ENCODE data around the gene SLC22A13. TPM values are rescaled to one million over a fixed set of nuclear protein-coding genes. Genes with fewer than 3 reads are reported as not detected.

SLC22A13 gene
- total RNA-seq, 4 donors from 2014 or later: 0.29 to 0.58 (median 0.51) TPM; not detected in 1

DNA sequence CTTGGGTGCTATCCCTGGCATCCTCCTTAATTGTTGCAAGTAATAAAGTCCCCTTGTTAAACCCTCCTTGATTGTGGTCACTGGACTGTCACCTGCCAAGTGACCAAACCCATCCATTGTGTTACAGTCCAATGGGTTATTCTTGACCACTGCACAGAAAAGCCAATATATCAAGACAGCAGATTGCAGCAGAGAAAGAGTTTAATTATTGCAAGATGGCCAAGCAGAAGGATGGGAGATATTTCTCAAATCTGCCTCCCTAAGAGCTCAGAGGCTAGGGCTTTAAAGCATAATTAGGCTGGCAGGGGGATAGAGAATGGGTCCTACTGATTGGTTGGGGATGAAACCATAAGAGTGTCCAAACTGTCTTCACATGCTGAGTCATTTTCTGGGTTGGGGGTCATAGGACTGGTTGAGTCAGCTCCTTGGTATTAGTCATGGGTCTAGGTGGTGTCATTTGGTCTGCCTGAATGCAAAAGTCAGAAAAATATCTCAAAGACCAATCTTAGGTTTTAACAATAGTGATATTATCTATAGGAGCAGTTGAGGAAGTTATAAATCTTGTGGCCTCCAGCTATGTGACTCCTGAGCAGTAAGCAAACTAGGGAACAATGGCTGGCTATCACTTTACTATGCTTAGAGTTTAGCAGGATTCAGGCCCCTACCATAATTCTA is 61.9 kb downstream of the SLC22A13 start:
- DNase-seq (no peak), ATAC-seq (no peak)
- H3K9me3 ChIP-seq: no peaks in the 10 kb centered on the region
- H3K4me1 ChIP-seq: no peaks in the 10 kb centered on the region
- no peaks in the 10 kb centered on the region for H3K27me3 ChIP-seq
- in situ Hi-C loops (cut with MboI; ENCODE audit: low sequenced_read_pairs in 4 of 4) (no loop called here), intact Hi-C loops (cut with DNase I; ENCODE audit: low total_unique reads) (no loop called here)
- TF ChIP-seq POLR2A (IDR thresholded peaks at IDR 0.05): no peak
- TF ChIP-seq, protein P1, sequence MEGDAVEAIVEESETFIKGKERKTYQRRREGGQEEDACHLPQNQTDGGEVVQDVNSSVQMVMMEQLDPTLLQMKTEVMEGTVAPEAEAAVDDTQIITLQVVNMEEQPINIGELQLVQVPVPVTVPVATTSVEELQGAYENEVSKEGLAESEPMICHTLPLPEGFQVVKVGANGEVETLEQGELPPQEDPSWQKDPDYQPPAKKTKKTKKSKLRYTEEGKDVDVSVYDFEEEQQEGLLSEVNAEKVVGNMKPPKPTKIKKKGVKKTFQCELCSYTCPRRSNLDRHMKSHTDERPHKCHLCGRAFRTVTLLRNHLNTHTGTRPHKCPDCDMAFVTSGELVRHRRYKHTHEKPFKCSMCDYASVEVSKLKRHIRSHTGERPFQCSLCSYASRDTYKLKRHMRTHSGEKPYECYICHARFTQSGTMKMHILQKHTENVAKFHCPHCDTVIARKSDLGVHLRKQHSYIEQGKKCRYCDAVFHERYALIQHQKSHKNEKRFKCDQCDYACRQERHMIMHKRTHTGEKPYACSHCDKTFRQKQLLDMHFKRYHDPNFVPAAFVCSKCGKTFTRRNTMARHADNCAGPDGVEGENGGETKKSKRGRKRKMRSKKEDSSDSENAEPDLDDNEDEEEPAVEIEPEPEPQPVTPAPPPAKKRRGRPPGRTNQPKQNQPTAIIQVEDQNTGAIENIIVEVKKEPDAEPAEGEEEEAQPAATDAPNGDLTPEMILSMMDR (IDR thresholded peaks at IDR 0.05 in 4 of 5, conservative IDR thresholded peaks at IDR 0.05 in 1 of 5): no peak
- H3K36me3 ChIP-seq: no peaks in the 10 kb centered on the region
- no peak overlapping the region for H3K4me3 ChIP-seq
- H3K27ac ChIP-seq: no peak overlapping the region

Other genes with a start within 250 kb of the SLC22A13 start
- 1 to 10 TPM; 2.4 to 6.2 (median 4.7) TPM for gene PLCD1, start 236.2 kb upstream of the SLC22A13 start, total RNA-seq
- gene DLEC1, start 226.6 kb upstream of the SLC22A13 start, total RNA-seq: not detected
- 10 to 100 TPM; 24.5 to 31.2 (median 29.3) TPM for gene ACAA1, start 128.7 kb upstream of the SLC22A13 start, total RNA-seq
- 1 to 10 TPM; 2.1 to 6.6 (median 3.3) TPM for gene MYD88, start 127.2 kb upstream of the SLC22A13 start, total RNA-seq
- 10 to 100 TPM; 37.9 to 50.0 (median 43.2) TPM for gene OXSR1, start 100.3 kb upstream of the SLC22A13 start, total RNA-seq
- under 1 TPM in 1 of 4 donors, not detected in 3; 0.31 TPM for gene SLC22A14, start 16.5 kb downstream of the SLC22A13 start, total RNA-seq
- gene XYLB, start 81.0 kb downstream of the SLC22A13 start, total RNA-seq: 1 to 10 TPM in 1 of 4 donors, under 1 TPM in 3; 0.23 to 1.1 (median 0.44) TPM
- gene ACVR2B, start 188.1 kb downstream of the SLC22A13 start, total RNA-seq: 10 to 100 TPM in 1 of 4 donors, 1 to 10 TPM in 3; 2.4 to 12.1 (median 6.3) TPM
- 1 to 10 TPM; 1.6 to 6.5 (median 2.2) TPM for gene EXOG, start 230.5 kb downstream of the SLC22A13 start, total RNA-seq